MCF 10A (cell line): ENCODE measurements around the gene SELPLG. TPM values are rescaled to one million over a fixed set of nuclear protein-coding genes. Genes with fewer than 3 reads are reported as not detected.

Source experiments
- BruUV-seq: library from RNA; stranded (reverse); fragments of 400-500 nt; replicated peaks from 2 replicates; lab custom pipeline; 2021; lab: Mats Ljungman, UMichigan
- CTCF ChIA-PET: fragments of 300-600 bp; sonication (Branson Sonifier 250); formaldehyde crosslinking; extraction: SDS; loops from one replicate; lab custom pipeline; 2021; ENCODE audit warnings: antibody characterized with exemption, inconsistent platforms; lab: Yijun Ruan, JAX
- POLR2A ChIA-PET: fragments of 300-600, 350-650 bp; sonication (Branson Sonifier 250); formaldehyde crosslinking; extraction: SDS; loops from one replicate; lab custom pipeline; 2020; ENCODE audit warnings: antibody characterized with exemption, inconsistent platforms; lab: Yijun Ruan, JAX
- DNase-seq: peaks from one replicate; pipeline ENCODE4 v3.0.0-alpha.2; 2018; ENCODE audit not compliant: unreplicated experiment
- H3K27ac Mint-ChIP-seq: one replicate; pipeline ENCODE4 v1.8.0; 2022; ENCODE audit warnings: mild to moderate bottlenecking, low read depth, mixed read lengths; ENCODE audit not compliant: unreplicated experiment
- H3K27me3 Mint-ChIP-seq: one replicate; pipeline ENCODE4 v1.8.0; 2022; ENCODE audit warnings: mixed read lengths; ENCODE audit not compliant: insufficient read depth, unreplicated experiment
- H3K36me3 Mint-ChIP-seq: one replicate; pipeline ENCODE4 v1.8.0; 2022; ENCODE audit warnings: mild to moderate bottlenecking, moderate library complexity, mixed read lengths; ENCODE audit not compliant: insufficient read depth, unreplicated experiment
- H3K4me1 Mint-ChIP-seq: one replicate; pipeline ENCODE4 v1.8.0; 2022; ENCODE audit warnings: mixed read lengths; ENCODE audit not compliant: insufficient read depth, unreplicated experiment
- H3K4me3 Mint-ChIP-seq: one replicate; pipeline ENCODE4 v1.8.0; 2022; ENCODE audit warnings: mild to moderate bottlenecking, moderate library complexity, mixed read lengths; ENCODE audit not compliant: unreplicated experiment
- H3K9me3 Mint-ChIP-seq: one replicate; pipeline ENCODE4 v1.8.0; 2022; ENCODE audit warnings: mixed read lengths; ENCODE audit not compliant: unreplicated experiment
- intact Hi-C: fragments of 100-400 bp; cut with micrococcal nuclease; formaldehyde crosslinking; loops from 2 replicates; pipeline ENCODE4 v1.14.1; 2022
- total RNA-seq: library from RNA; stranded (reverse); gene quantifications from 2 replicates; pipeline ENCODE4 v1.2.3, GENCODE V29; 2022
- TF ChIP-seq, protein P1 (sequence below): fragments of 200-600 bp; IDR thresholded peaks from one replicate; pipeline ENCODE4 v1.8.0; 2022; ENCODE audit warnings: antibody characterized with exemption, mild to moderate bottlenecking; ENCODE audit not compliant: unreplicated experiment

Gene SELPLG
- total RNA-seq, 1 experiment from 2014 or later: 0.86 TPM

DNA sequence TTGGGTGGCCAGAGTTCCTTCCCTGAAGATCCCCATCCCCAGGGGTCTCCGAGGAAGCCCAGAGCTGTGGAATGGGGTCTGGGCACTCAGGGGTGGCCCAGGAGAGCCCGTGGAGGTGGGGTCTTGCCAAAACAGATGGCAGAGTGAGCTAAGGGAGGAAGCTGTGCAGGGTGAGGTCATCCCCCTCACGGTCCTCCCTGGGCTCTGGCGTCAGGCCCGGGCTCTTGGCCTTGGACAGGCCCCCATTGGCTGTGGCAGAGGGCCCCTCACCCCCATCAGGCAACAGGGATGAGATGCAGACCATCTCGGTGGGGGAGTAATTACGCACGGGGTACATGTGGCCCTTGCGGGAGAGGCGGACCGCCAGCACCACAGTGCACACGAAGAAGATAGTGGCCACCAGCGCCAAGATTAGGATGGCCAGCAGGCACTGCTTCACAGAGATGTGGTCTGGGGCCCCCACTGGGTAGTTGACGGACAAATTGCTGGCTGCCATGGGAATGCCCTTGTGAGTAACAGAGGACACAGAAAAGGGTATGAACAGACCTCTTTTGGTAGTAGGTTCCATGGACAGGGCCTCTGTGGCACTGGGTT is 10.7 kb downstream of the SELPLG start:
- DNase-seq: no peak
- intact Hi-C loops: no loop called here
- no peaks in the 10 kb centered on the region for H3K9me3 Mint-ChIP-seq
- peaks cover under 1% of the 10 kb centered on the region for H3K4me1 Mint-ChIP-seq
- TF ChIP-seq, protein P1, sequence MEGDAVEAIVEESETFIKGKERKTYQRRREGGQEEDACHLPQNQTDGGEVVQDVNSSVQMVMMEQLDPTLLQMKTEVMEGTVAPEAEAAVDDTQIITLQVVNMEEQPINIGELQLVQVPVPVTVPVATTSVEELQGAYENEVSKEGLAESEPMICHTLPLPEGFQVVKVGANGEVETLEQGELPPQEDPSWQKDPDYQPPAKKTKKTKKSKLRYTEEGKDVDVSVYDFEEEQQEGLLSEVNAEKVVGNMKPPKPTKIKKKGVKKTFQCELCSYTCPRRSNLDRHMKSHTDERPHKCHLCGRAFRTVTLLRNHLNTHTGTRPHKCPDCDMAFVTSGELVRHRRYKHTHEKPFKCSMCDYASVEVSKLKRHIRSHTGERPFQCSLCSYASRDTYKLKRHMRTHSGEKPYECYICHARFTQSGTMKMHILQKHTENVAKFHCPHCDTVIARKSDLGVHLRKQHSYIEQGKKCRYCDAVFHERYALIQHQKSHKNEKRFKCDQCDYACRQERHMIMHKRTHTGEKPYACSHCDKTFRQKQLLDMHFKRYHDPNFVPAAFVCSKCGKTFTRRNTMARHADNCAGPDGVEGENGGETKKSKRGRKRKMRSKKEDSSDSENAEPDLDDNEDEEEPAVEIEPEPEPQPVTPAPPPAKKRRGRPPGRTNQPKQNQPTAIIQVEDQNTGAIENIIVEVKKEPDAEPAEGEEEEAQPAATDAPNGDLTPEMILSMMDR: no peak
- no peak overlapping the region for H3K4me3 Mint-ChIP-seq
- no TSS peak for BruUV-seq
- H3K36me3 Mint-ChIP-seq: peaks cover 5% of the 10 kb centered on the region
- no peak overlapping the region for H3K27ac Mint-ChIP-seq
- POLR2A ChIA-PET: no interaction called here
- H3K27me3 Mint-ChIP-seq: no peaks in the 10 kb centered on the region
- CTCF ChIA-PET: interaction anchor here (0.7 kb wide), 2 partner anchors 32 to 62 kb away, joined by 3 read pairs; partner anchors contain the start of gene SART3

DNA sequence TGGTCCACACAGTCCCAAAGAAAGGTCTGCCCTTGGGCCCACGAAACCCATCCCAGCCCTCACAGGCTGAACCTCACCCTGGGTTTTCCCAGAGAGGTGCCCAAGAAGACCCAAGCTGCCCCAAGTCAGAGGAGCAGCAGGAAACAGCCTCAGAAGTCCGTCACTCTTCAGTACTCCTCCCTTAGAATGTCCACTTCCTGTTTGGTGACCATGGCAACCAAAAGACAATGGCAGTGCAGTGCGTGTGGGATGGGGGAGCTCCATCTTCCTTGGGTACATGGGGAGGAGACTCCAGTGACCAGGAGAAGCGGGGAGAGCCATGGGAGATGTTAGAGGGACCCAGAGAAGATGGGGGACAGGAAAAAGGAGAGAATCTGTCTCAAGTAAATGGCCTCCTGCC is 11.3 kb downstream of the SELPLG start:
- no peak for DNase-seq

DNA sequence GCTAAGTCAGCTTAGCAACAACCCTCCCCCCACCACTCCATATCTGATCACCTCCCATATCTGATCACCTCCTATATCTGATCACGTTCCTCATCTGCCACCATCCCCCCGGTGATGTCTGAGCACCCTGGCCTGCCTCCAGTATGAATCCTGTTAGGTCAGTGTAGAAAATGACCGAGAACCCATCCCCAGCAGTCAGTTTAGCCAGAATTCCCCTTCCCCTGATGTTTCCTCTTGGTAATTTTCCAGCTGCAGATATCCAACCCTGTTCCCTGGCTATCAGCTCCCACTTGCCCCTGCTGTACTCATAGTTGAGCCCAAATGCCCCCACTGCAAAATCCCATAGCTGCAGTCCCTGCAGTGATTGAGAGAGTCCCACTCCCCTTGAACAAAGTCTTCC is 12.5 kb downstream of the SELPLG start:
- POLR2A ChIA-PET: interaction anchor here (0.6 to 8.4 kb wide), 3 partner anchors 9 to 58 kb away, joined by 3 to 105 read pairs (median 7); partner anchors contain the start of genes ISCU and SART3
- no peak for DNase-seq
- no peak overlapping the region for H3K4me3 Mint-ChIP-seq
- intact Hi-C loops: no loop called here
- H3K27me3 Mint-ChIP-seq: no peaks in the 10 kb centered on the region
- H3K9me3 Mint-ChIP-seq: no peaks in the 10 kb centered on the region
- H3K36me3 Mint-ChIP-seq: peaks cover 5% of the 10 kb centered on the region
- H3K27ac Mint-ChIP-seq: no peak overlapping the region
- H3K4me1 Mint-ChIP-seq: no peaks in the 10 kb centered on the region
- no TSS peak for BruUV-seq
- CTCF ChIA-PET: interaction anchor here (0.5 to 7.6 kb wide), 11 partner anchors 10 to 681 kb away, joined by 3 to 274 read pairs (median 3); partner anchors contain the start of genes ISCU and SART3
- TF ChIP-seq, protein P1: no peak

More for the DNA sequence above, 11.3 kb downstream of the SELPLG start:
- Mint-ChIP-seq H3K36me3 (peaks cover 5% of the 10 kb centered on the region), H3K4me1 (no peaks in the 10 kb centered on the region), H3K9me3 (no peaks in the 10 kb centered on the region), H3K27ac (no peak overlapping the region), H3K27me3 (no peaks in the 10 kb centered on the region), H3K4me3 (no peak overlapping the region)
- intact Hi-C loops: no loop called here
- TF ChIP-seq, protein P1: no peak
- no TSS peak for BruUV-seq
- CTCF ChIA-PET: interaction anchor here (0.6 to 0.7 kb wide), 4 partner anchors 10 to 441 kb away, joined by 3 to 4 read pairs (median 3); partner anchors contain the start of gene SART3
- POLR2A ChIA-PET: interaction anchor here (8.4 kb wide), 1 partner anchor 59 kb away, joined by 105 read pairs; the partner anchor contains the start of genes ISCU and SART3

DNA sequence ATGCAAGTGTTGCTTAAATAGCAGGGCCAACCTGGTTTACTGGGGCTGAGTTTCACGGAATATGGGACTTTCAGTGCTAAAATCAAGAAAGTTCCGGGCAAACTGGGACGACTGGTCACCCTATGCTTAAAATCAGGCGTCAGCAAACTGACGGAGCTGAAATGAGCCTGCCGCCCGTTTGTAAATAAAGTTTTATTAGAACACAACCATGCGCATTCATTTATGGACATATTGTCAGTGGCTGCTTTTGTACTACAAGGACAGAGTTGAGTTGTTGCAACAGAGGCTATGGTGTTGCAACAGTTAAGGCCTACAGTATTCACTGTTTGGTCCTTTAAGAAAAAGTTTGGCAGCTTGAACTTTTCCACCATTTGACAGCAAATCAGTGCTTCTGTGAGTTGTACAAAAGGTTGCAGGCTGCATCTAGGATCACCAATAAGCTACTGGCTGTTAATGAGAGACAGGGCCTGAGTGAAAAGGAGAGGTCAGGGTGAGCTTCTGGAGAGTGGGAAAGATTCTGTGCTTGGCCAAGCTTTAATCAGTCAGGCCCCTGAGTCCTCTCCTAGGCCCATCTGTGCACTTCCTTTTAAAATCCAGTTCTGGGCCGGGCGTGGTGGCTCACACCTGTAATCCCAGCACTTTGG is 13.3 kb downstream of the SELPLG start:
- TF ChIP-seq, protein P1: no peak
- H3K9me3 Mint-ChIP-seq: no peaks in the 10 kb centered on the region
- intact Hi-C loops: no loop called here
- H3K4me1 Mint-ChIP-seq: no peaks in the 10 kb centered on the region
- ChIA-PET POLR2A (interaction anchor here (8.4 kb wide), 1 partner anchor 57 kb away, joined by 105 read pairs; the partner anchor contains the start of genes ISCU and SART3), CTCF (interaction anchor here (0.7 to 7.6 kb wide), 9 partner anchors 9 to 491 kb away, joined by 3 to 274 read pairs (median 3); partner anchors contain the start of genes ISCU and SART3)
- no peaks in the 10 kb centered on the region for H3K27me3 Mint-ChIP-seq
- H3K36me3 Mint-ChIP-seq: peaks cover 5% of the 10 kb centered on the region
- H3K27ac Mint-ChIP-seq: no peak overlapping the region
- no peak overlapping the region for H3K4me3 Mint-ChIP-seq
- no TSS peak for BruUV-seq
- DNase-seq: peak; percentile 69
